ENCODE data around the gene ZBTB7C. TPM values are rescaled to one million over a fixed set of nuclear protein-coding genes. Genes with fewer than 3 reads are reported as not detected.

ZBTB7C gene
- total RNA-seq, 2 experiments from 2014 or later = not detected

GRCh38 chr18:47985866-47986265 is 423.3 kb downstream of the ZBTB7C start:
- no peak for TF ChIP-seq EZH2phosphoT487 (IDR thresholded peaks at IDR 0.05; ENCODE audit: borderline replicate concordance, low read depth, low read length)
- no peak for TF ChIP-seq CTCF (conservative IDR thresholded peaks at IDR 0.05; ENCODE audit: low read length)
- H2AFZ ChIP-seq (ENCODE audit: low read length) = no peak overlapping the region
- no peak for DNase-seq (ENCODE audit: low spot score)
- intact Hi-C loops (cut with micrococcal nuclease; ENCODE audit: unreplicated experiment) = no loop called here
- POLR2A ChIA-PET = interaction anchor here (0.7 kb wide), 1 partner anchor 9 kb away, joined by 7 read pairs; no protein-coding TSS in a partner anchor
- H3K27ac ChIP-seq (ENCODE audit: low read depth, low read length, poor library complexity, severe bottlenecking) = no peak overlapping the region
- H3K9me2 ChIP-seq (ENCODE audit: insufficient read depth, low read length) = no peaks in the 10 kb centered on the region
- no peaks in the 10 kb centered on the region for H3K36me3 ChIP-seq (ENCODE audit: insufficient read depth, low read length)
- H3K4me2 ChIP-seq (ENCODE audit: low read length) = no peak overlapping the region
- no peak overlapping the region for H3K4me3 ChIP-seq (ENCODE audit: low read depth, low read length, poor library complexity, severe bottlenecking)
- CTCF ChIA-PET (ENCODE audit: unreplicated experiment) = interaction anchor here (0.5 kb wide), 1 partner anchor 15 kb away, joined by 3 read pairs; no protein-coding TSS in a partner anchor
- H3K4me1 ChIP-seq (ENCODE audit: insufficient read depth, low read length, poor library complexity, severe bottlenecking) = no peaks in the 10 kb centered on the region
- no peaks in the 10 kb centered on the region for H3K79me2 ChIP-seq (ENCODE audit: insufficient read depth, low read depth, low read length)
- no TSS peak for BruUV-seq (replicated peaks)
- H3K9me3 ChIP-seq (ENCODE audit: low read length) = no peaks in the 10 kb centered on the region
- no peaks in the 10 kb centered on the region for H4K20me1 ChIP-seq (ENCODE audit: insufficient read depth, low read length)

GRCh38 chr18:47984991-47985390 is 424.2 kb downstream of the ZBTB7C start:
- Histone ChIP-seq H3K4me2 (ENCODE audit: low read length) (no peak overlapping the region), H2AFZ (ENCODE audit: low read length) (no peak overlapping the region), H4K20me1 (ENCODE audit: insufficient read depth, low read length) (no peaks in the 10 kb centered on the region), H3K4me3 (ENCODE audit: low read depth, low read length, poor library complexity, severe bottlenecking) (no peak overlapping the region), H3K9me3 (ENCODE audit: low read length) (no peaks in the 10 kb centered on the region), H3K4me1 (ENCODE audit: insufficient read depth, low read length, poor library complexity, severe bottlenecking) (no peaks in the 10 kb centered on the region), H3K9me2 (ENCODE audit: insufficient read depth, low read length) (no peaks in the 10 kb centered on the region), H3K27ac (ENCODE audit: low read depth, low read length, poor library complexity, severe bottlenecking) (no peak overlapping the region), H3K79me2 (ENCODE audit: insufficient read depth, low read depth, low read length) (no peaks in the 10 kb centered on the region), H3K36me3 (ENCODE audit: insufficient read depth, low read length) (no peaks in the 10 kb centered on the region)
- no TSS peak for BruUV-seq (replicated peaks)
- ChIA-PET POLR2A (no interaction called here), CTCF (ENCODE audit: unreplicated experiment) (no interaction called here)
- DNase-seq (ENCODE audit: low spot score) = no peak
- TF ChIP-seq EZH2phosphoT487 (IDR thresholded peaks at IDR 0.05; ENCODE audit: borderline replicate concordance, low read depth, low read length) (no peak), CTCF (conservative IDR thresholded peaks at IDR 0.05; ENCODE audit: low read length) (no peak)
- intact Hi-C loops (cut with micrococcal nuclease; ENCODE audit: unreplicated experiment) = no loop called here

- TF ChIP-seq CTCF (conservative IDR thresholded peaks at IDR 0.05; ENCODE audit: low read length) (no peak), EZH2phosphoT487 (IDR thresholded peaks at IDR 0.05; ENCODE audit: borderline replicate concordance, low read depth, low read length) (no peak)
- Histone ChIP-seq H3K79me2 (ENCODE audit: insufficient read depth, low read depth, low read length) (no peaks in the 10 kb centered on the region), H3K4me1 (ENCODE audit: insufficient read depth, low read length, poor library complexity, severe bottlenecking) (no peaks in the 10 kb centered on the region), H3K4me3 (ENCODE audit: low read depth, low read length, poor library complexity, severe bottlenecking) (no peak overlapping the region), H3K9me2 (ENCODE audit: insufficient read depth, low read length) (no peaks in the 10 kb centered on the region), H3K27ac (ENCODE audit: low read depth, low read length, poor library complexity, severe bottlenecking) (no peak overlapping the region), H3K36me3 (ENCODE audit: insufficient read depth, low read length) (no peaks in the 10 kb centered on the region), H3K4me2 (ENCODE audit: low read length) (no peak overlapping the region), H2AFZ (ENCODE audit: low read length) (no peak overlapping the region), H3K9me3 (ENCODE audit: low read length) (no peaks in the 10 kb centered on the region), H4K20me1 (ENCODE audit: insufficient read depth, low read length) (no peaks in the 10 kb centered on the region)
- BruUV-seq (replicated peaks) = no TSS peak
- intact Hi-C loops (cut with micrococcal nuclease; ENCODE audit: unreplicated experiment) = no loop called here
- no peak for DNase-seq (ENCODE audit: low spot score)
- ChIA-PET CTCF (ENCODE audit: unreplicated experiment) (no interaction called here), POLR2A (no interaction called here)
Observed at GRCh38 chr18:47983946-47984345, 425.2 kb downstream of the ZBTB7C start.

All from OCI-LY7 (cell line).